Kidney (tissue), 14 donors: ENCODE measurements around the gene CORO7. TPM values are rescaled to one million over a fixed set of nuclear protein-coding genes. Genes with fewer than 3 reads are reported as not detected.

ENCODE experiments used
- DNase-seq, 5 donors: peaks; one replicate each; pipeline ENCODE4 v3.0.0-alpha.2; 2013 to 2020
- FAIRE-seq: peaks from 2 replicates; lab custom pipeline; 2012; peaks lifted over from hg19 to GRCh38; lab: Jason Lieb, UNC
- H3K27ac ChIP-seq, 2 donors: one replicate each; pipeline ENCODE4 v1.7.0; 2013; ENCODE audit warnings: low read depth in 2 of 2, low read length in 2 of 2, inconsistent platforms in 1 of 2
- H3K27me3 ChIP-seq: one replicate; pipeline ENCODE4 v1.7.1; 2013; ENCODE audit warnings: low read length, inconsistent platforms; ENCODE audit not compliant: control insufficient read depth, insufficient read depth
- H3K36me3 ChIP-seq, 3 donors: one replicate each; pipeline versions ENCODE4 v1.7.0 to v1.7.1; 2013; ENCODE audit warnings: low read length in 3 of 3, control low read depth in 1 of 3, inconsistent platforms in 1 of 3; ENCODE audit not compliant: insufficient read depth in 3 of 3, control insufficient read depth in 2 of 3
- H3K4me1 ChIP-seq, 3 donors: one replicate each; pipeline versions ENCODE4 v1.7.0 to v1.7.1; 2013; ENCODE audit warnings: low read length in 3 of 3, inconsistent platforms in 1 of 3, low read depth in 1 of 3; ENCODE audit not compliant: control insufficient read depth in 2 of 3, insufficient read depth in 2 of 3
- H3K4me3 ChIP-seq, 3 donors: one replicate each; pipeline versions ENCODE4 v1.7.0 to v1.8.1; 2013; ENCODE audit warnings: low read length in 3 of 3, control low read depth in 1 of 3, inconsistent platforms in 1 of 3
- H3K9ac ChIP-seq, 3 donors: one replicate each; pipeline versions ENCODE4 v1.7.0 to v1.7.1; 2013; ENCODE audit warnings: low read length in 3 of 3, control low read depth in 1 of 3, inconsistent platforms in 1 of 3
- H3K9me3 ChIP-seq, 3 donors: one replicate each; pipeline versions ENCODE4 v1.7.0 to v1.7.1; 2013; ENCODE audit warnings: low read length in 3 of 3, control low read depth in 1 of 3, inconsistent platforms in 1 of 3; ENCODE audit not compliant: control insufficient read depth in 2 of 3, insufficient read depth in 1 of 3
- intact Hi-C: fragments of 100-400 bp; cut with DNase I; formaldehyde crosslinking; loops from one replicate; pipeline ENCODE4 v1.11.1; 2022
- polyA plus RNA-seq: library from polyadenylated mRNA; stranded (reverse); fragments of 350-450 nt; fragmentation: Illumina TruSeq; extraction: RNeasy Lipid Tissue Mini Kit (QIAGEN cat#74804); gene quantifications from one replicate; pipeline ENCODE4 v1.2.3, GENCODE V29; 2014; ENCODE audit warnings: low read depth, low replicate concordance; ENCODE audit not compliant: insufficient read depth
- total RNA-seq: library from RNA; stranded (reverse); fragmentation: NEBNext Ultra II Directional; extraction: Animal tissue kit (Norgen Biotek cat#: 25700); gene quantifications from one replicate; pipeline ENCODE4 v1.2.1, GENCODE V29; 2021
- TF ChIP-seq, protein P1 (sequence below): IDR thresholded peaks from 3 replicates; pipeline ENCODE4 v1.5.1; 2012; ENCODE audit warnings: mild to moderate bottlenecking, moderate library complexity, borderline replicate concordance; ENCODE audit not compliant: insufficient read depth; ENCODE audit errors: extremely low read depth
- donor health status: control.
- donor health status: control.
- donor health status: control.
- donor health status: control.
- donor health status: control.
- donor health status: DM: yes; HTN: yes; CAD: no.
- donor health status: Normal renal cell carcinoma (clear cell type).

The CORO7 gene
- total and polyA plus RNA-seq, 2 donors from 2014 or later, result 9.8 to 50.1 TPM

DNA sequence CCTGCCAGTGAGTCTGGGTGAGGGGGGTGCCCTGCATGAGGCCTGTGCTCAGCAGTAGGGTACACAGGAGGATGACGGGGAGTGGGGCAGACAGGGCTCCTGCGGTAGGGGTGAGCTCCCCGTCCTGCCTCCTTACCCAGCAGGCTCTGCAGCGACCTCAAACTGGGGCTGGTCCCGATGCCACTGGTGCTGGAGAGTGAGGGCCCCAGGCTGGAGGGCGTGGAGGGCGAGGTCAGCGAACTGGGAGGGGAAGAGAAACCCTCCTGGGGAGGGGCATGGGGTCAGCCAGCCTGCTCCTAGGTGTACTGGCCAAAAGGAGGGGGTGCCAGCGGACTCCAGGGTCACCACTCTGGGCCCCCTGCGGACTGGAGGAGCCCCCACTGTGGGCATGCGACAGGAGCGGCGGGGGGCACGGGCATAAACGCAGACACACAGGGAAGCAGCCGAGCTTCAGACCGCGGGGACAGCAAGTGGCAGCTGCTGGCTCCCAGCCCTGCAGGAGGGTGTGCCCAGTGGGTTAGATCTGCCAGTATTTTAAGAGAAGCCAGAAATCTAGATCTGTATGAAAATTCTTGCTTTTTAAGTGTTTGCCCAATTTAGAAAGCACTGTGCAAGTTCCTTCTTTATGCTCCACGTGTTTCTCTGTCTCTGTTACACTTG, 53.8 kb downstream of the CORO7 start:
- no peak overlapping the region for H3K27ac ChIP-seq
- H3K9me3 ChIP-seq, result no peaks in the 10 kb centered on the region
- intact Hi-C loops, result loop anchor here (5.0 kb wide), 1 partner anchor 40 kb away; no protein-coding TSS in a partner anchor
- TF ChIP-seq, protein P1, sequence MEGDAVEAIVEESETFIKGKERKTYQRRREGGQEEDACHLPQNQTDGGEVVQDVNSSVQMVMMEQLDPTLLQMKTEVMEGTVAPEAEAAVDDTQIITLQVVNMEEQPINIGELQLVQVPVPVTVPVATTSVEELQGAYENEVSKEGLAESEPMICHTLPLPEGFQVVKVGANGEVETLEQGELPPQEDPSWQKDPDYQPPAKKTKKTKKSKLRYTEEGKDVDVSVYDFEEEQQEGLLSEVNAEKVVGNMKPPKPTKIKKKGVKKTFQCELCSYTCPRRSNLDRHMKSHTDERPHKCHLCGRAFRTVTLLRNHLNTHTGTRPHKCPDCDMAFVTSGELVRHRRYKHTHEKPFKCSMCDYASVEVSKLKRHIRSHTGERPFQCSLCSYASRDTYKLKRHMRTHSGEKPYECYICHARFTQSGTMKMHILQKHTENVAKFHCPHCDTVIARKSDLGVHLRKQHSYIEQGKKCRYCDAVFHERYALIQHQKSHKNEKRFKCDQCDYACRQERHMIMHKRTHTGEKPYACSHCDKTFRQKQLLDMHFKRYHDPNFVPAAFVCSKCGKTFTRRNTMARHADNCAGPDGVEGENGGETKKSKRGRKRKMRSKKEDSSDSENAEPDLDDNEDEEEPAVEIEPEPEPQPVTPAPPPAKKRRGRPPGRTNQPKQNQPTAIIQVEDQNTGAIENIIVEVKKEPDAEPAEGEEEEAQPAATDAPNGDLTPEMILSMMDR, result no peak
- H3K9ac ChIP-seq, result no peak overlapping the region
- DNase-seq, result no peak
- H3K27me3 ChIP-seq, result no peaks in the 10 kb centered on the region
- no peak for FAIRE-seq
- peaks cover 0 to 2% (median 0%) of the 10 kb centered on the region in 3 donors for H3K36me3 ChIP-seq
- H3K4me1 ChIP-seq, result no peaks in the 10 kb centered on the region
- H3K4me3 ChIP-seq, result no peak overlapping the region

DNA sequence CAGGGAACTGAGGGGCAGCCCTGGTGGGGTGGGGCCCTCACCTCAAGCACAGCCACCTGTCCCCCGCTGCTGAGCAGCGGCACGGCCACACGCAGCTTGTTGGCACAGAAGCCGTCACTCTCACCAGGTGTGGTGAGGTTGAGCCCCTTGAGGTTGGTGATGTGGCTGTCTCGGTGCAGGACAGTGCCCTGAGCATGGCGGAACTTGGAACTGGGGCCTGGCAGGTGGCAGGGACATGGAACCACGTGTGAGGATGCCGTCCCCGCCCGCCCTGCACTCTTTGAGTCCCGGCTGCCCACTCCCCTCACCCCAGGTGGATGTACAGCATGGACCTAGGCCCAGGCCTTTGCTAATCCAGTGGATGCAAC, 54.5 kb downstream of the CORO7 start:
- no peaks in the 10 kb centered on the region for H3K27me3 ChIP-seq
- peak in 1 of 5 donors; percentile 71 for DNase-seq
- H3K9ac ChIP-seq, result no peak overlapping the region
- no peaks in the 10 kb centered on the region for H3K4me1 ChIP-seq
- no peaks in the 10 kb centered on the region for H3K9me3 ChIP-seq
- H3K27ac ChIP-seq, result no peak overlapping the region
- intact Hi-C loops, result loop anchor here (5.0 kb wide), 1 partner anchor 40 kb away; no protein-coding TSS in a partner anchor
- no peak overlapping the region for H3K4me3 ChIP-seq
- no peak for FAIRE-seq
- H3K36me3 ChIP-seq, result peaks cover 0 to 2% (median 0%) of the 10 kb centered on the region in 3 donors
- TF ChIP-seq, protein P1, result no peak

DNA sequence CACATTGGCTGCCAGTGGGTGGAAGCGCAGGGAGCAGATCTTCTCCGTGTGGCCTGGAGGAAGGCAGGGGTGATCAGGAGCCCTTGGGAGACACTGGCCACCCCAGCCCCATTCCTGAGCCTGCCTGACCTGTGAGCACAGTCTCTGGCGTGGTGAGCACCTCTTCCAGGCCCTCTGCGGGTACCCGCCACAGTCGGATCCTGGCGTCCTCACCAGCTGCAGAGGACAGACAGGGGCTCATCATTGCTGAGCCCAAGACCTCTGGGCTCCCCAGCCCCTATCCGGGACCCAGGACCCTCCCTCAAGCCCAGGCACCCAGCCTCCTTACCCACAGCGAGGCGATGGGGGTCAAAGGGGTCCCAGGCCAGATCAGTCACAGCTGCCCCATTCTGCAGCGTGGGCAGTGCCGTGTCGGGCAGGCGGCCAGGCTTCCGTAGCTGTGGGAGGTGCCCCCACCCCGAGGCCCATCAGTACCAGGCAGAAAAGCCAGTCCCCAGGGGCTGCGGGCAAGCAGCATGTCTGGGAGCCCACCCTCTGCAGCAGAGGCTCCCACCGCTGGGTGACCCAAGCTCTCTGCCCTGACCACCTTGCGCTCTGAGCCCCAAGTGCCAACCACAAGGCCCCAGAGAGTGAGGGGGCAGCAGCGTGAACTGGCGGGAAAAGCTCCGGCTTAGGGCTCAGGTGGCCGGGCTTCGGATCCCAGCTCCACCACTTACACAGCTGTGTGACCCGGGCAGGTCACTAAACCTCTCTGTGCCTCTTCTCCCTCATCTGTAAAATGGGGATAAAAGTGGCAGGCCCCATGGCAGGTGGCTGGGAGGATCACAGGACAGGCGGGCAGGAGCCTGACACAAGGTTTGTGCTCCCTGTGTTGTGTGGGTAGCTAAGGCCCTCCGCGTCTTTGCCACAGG, 55.1 kb downstream of the CORO7 start:
- intact Hi-C loops, result loop anchor here (5.0 kb wide), 1 partner anchor 41 kb away; no protein-coding TSS in a partner anchor

More for the DNA sequence above, 55.1 kb downstream of the CORO7 start:
- H3K27ac ChIP-seq, result no peak overlapping the region
- FAIRE-seq, result no peak
- TF ChIP-seq, protein P1, result no peak
- H3K9ac ChIP-seq, result no peak overlapping the region
- DNase-seq, result peak in 2 of 5 donors; percentile 52 to 73
- no peaks in the 10 kb centered on the region for H3K4me1 ChIP-seq
- no peaks in the 10 kb centered on the region for H3K27me3 ChIP-seq
- H3K4me3 ChIP-seq, result no peak overlapping the region
- H3K36me3 ChIP-seq, result peaks cover 0 to 2% (median 0%) of the 10 kb centered on the region in 3 donors
- H3K9me3 ChIP-seq, result no peaks in the 10 kb centered on the region
